Calu3 (cell line): ENCODE measurements around the gene DAAM1. TPM values are rescaled to one million over a fixed set of nuclear protein-coding genes. Genes with fewer than 3 reads are reported as not detected.

Experiments
- BruUV-seq: library from RNA; stranded (reverse); fragments of 400-500 nt; replicated peaks from 2 replicates; lab custom pipeline; 2021; lab: Mats Ljungman, UMichigan
- CTCF ChIA-PET: fragments of 300-600 bp; sonication (Branson Sonifier 250); formaldehyde crosslinking; loops from one replicate; lab custom pipeline; 2022; ENCODE audit warnings: antibody characterized with exemption; lab: Charles Lee
- DNase-seq: peaks from one replicate; pipeline ENCODE4 v3.0.0; 2022
- H3K27ac Mint-ChIP-seq: one replicate; pipeline ENCODE4 v1.8.0; 2022; ENCODE audit warnings: mixed read lengths; ENCODE audit not compliant: unreplicated experiment
- H3K27me3 Mint-ChIP-seq: one replicate; pipeline ENCODE4 v1.8.0; 2022; ENCODE audit warnings: mixed read lengths; ENCODE audit not compliant: unreplicated experiment
- H3K36me3 Mint-ChIP-seq: one replicate; pipeline ENCODE4 v1.8.0; 2022; ENCODE audit warnings: mild to moderate bottlenecking, moderate library complexity, mixed read lengths; ENCODE audit not compliant: insufficient read depth, unreplicated experiment
- H3K4me1 Mint-ChIP-seq: one replicate; pipeline ENCODE4 v1.8.0; 2022; ENCODE audit warnings: mild to moderate bottlenecking, low read depth, mixed read lengths; ENCODE audit not compliant: unreplicated experiment
- H3K4me3 Mint-ChIP-seq: one replicate; pipeline ENCODE4 v1.8.0; 2022; ENCODE audit warnings: mild to moderate bottlenecking, low read depth, moderate library complexity, mixed read lengths; ENCODE audit not compliant: unreplicated experiment
- H3K9me3 Mint-ChIP-seq: one replicate; pipeline ENCODE4 v1.8.0; 2022; ENCODE audit warnings: low read depth, mixed read lengths; ENCODE audit not compliant: unreplicated experiment
- CTCF ChIP-seq: fragments of 200-600 bp; IDR thresholded peaks from one replicate; pipeline ENCODE4 v1.8.0; 2022; ENCODE audit warnings: antibody characterized with exemption; ENCODE audit not compliant: unreplicated experiment
- intact Hi-C: fragments of 100-400 bp; cut with micrococcal nuclease; formaldehyde crosslinking; loops from one replicate; pipeline ENCODE4 v1.10.0; 2022; ENCODE audit not compliant: unreplicated experiment
- total RNA-seq: library from RNA; stranded (reverse); gene quantifications from 2 replicates; pipeline ENCODE4 v1.2.3, GENCODE V29; 2022

DAAM1 gene
- total RNA-seq, 1 experiment from 2014 or later, result 28.9 TPM

GRCh38 chr14:59273737-59274136 is 85.3 kb downstream of the DAAM1 start:
- H3K9me3 Mint-ChIP-seq, result no peaks in the 10 kb centered on the region
- no peak for DNase-seq
- peaks cover 53% of the 10 kb centered on the region for H3K4me1 Mint-ChIP-seq
- H3K27ac Mint-ChIP-seq, result no peak overlapping the region
- no peak overlapping the region for H3K4me3 Mint-ChIP-seq
- CTCF ChIA-PET, result interaction anchor here (1.4 kb wide), 1 partner anchor 9 kb away, joined by 3 read pairs; no protein-coding TSS in a partner anchor
- intact Hi-C loops, result loop anchor here (2.0 kb wide), 1 partner anchor 89 kb away; no protein-coding TSS in a partner anchor
- peaks cover 6% of the 10 kb centered on the region for H3K36me3 Mint-ChIP-seq
- H3K27me3 Mint-ChIP-seq, result no peaks in the 10 kb centered on the region
- no TSS peak for BruUV-seq
- no peak for TF ChIP-seq CTCF

GRCh38 chr14:59274991-59275391 is 86.5 kb downstream of the DAAM1 start:
- H3K4me1 Mint-ChIP-seq, result peaks cover 53% of the 10 kb centered on the region
- intact Hi-C loops, result loop anchor here (2.0 to 5.0 kb wide), 2 partner anchors 47 to 88 kb away; no protein-coding TSS in a partner anchor
- CTCF ChIA-PET, result interaction anchor here (0.5 to 1.4 kb wide), 3 partner anchors 10 to 35 kb away, joined by 3 to 4 read pairs (median 3); no protein-coding TSS in a partner anchor
- peak; percentile 42 for DNase-seq
- H3K36me3 Mint-ChIP-seq, result peaks cover 6% of the 10 kb centered on the region
- no peaks in the 10 kb centered on the region for H3K9me3 Mint-ChIP-seq
- no TSS peak for BruUV-seq
- TF ChIP-seq CTCF, result no peak
- H3K27ac Mint-ChIP-seq, result peak overlapping the region; percentile 88
- H3K27me3 Mint-ChIP-seq, result no peaks in the 10 kb centered on the region
- no peak overlapping the region for H3K4me3 Mint-ChIP-seq

GRCh38 chr14:59275668-59276067 is 87.2 kb downstream of the DAAM1 start:
- BruUV-seq, result no TSS peak
- Mint-ChIP-seq H3K27ac (peak overlapping the region; percentile 88), H3K4me3 (peak overlapping the region; percentile 22)

GRCh38 chr14:59276235-59276634 is 87.8 kb downstream of the DAAM1 start:
- CTCF ChIA-PET, result interaction anchor here (0.9 to 1.2 kb wide), 2 partner anchors 14 to 31 kb away, joined by 4 read pairs; no protein-coding TSS in a partner anchor
- H3K4me3 Mint-ChIP-seq, result peak overlapping the region; percentile 22
- H3K36me3 Mint-ChIP-seq, result peaks cover 6% of the 10 kb centered on the region
- no peaks in the 10 kb centered on the region for H3K9me3 Mint-ChIP-seq
- H3K4me1 Mint-ChIP-seq, result peaks cover 55% of the 10 kb centered on the region
- intact Hi-C loops, result loop anchor here (5.0 kb wide), 1 partner anchor 46 kb away; no protein-coding TSS in a partner anchor
- H3K27ac Mint-ChIP-seq, result peak overlapping the region; percentile 88
- H3K27me3 Mint-ChIP-seq, result no peaks in the 10 kb centered on the region
- no peak for DNase-seq
- BruUV-seq, result no TSS peak
- TF ChIP-seq CTCF, result no peak

More at GRCh38 chr14:59275668-59276067, 87.2 kb downstream of the DAAM1 start:
- Mint-ChIP-seq H3K27me3 (no peaks in the 10 kb centered on the region), H3K9me3 (no peaks in the 10 kb centered on the region), H3K4me1 (peaks cover 49% of the 10 kb centered on the region), H3K36me3 (peaks cover 6% of the 10 kb centered on the region)
- no peak for DNase-seq
- CTCF ChIA-PET, result interaction anchor here (0.5 to 1.2 kb wide), 3 partner anchors 15 to 35 kb away, joined by 3 to 4 read pairs (median 4); no protein-coding TSS in a partner anchor
- intact Hi-C loops, result loop anchor here (2.0 to 5.0 kb wide), 2 partner anchors 47 to 87 kb away; no protein-coding TSS in a partner anchor
- no peak for TF ChIP-seq CTCF
